GM12864 (cell line): ENCODE data around the gene OPRL1.

Source experiments
- DNase-seq: peaks from one replicate; pipeline ENCODE4 v3.0.0-alpha.2; 2011; ENCODE audit warnings: low read depth
- H3K4me3 ChIP-seq: 2 replicates; pipeline ENCODE4 v1.5.1; 2011; ENCODE audit warnings: mild to moderate bottlenecking, low read depth, low read length, control low read depth
- CTCF ChIP-seq: IDR thresholded peaks from 2 replicates; pipeline ENCODE4 v1.5.1; 2011; ENCODE audit warnings: low read depth, mild to moderate bottlenecking, moderate library complexity, low read length, control low read depth, inconsistent platforms; ENCODE audit errors: missing control alignments

OPRL1 gene

DNA sequence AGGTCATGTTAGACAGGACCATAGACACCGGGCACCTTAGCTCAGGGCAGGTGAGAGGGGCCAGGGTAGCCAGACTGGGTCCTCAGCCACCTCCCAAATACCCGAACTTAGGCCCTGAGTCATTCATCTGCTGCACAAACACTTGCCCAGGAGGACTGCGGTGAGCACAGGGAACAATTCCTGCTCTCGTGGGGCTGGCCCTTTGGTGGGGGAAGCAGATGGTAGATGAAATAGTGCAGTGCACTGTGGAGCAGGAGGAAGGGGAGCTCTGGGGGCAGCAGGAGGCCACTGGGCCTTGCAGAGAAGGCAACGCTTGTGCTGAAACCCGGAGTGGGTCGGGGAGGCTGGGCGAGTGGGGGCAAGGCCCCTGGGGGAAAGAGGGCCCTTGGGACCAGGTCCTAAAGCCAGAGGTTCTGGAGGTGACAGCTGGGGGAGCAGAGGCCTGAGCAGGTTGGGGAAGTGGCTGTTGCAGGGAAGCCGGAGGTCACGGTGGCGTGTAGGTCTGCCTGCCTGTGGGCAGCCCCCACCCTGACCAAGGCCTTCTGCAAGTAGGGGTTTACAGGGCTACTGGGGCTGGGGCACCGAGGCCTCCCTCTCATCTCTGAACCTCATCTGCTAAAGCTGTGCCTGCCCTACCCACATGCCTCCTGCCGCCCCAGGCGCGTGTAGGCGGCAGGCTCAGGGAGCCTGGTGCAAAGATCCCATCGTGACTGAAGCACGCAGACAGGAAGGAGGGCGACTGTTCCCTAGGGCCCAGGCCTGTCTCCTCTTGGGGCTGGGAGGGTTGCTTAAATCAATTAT lies 32.2 kb downstream of the OPRL1 start:
- no peak overlapping the region for H3K4me3 ChIP-seq
- TF ChIP-seq CTCF: no peak
- no peak for DNase-seq

DNA sequence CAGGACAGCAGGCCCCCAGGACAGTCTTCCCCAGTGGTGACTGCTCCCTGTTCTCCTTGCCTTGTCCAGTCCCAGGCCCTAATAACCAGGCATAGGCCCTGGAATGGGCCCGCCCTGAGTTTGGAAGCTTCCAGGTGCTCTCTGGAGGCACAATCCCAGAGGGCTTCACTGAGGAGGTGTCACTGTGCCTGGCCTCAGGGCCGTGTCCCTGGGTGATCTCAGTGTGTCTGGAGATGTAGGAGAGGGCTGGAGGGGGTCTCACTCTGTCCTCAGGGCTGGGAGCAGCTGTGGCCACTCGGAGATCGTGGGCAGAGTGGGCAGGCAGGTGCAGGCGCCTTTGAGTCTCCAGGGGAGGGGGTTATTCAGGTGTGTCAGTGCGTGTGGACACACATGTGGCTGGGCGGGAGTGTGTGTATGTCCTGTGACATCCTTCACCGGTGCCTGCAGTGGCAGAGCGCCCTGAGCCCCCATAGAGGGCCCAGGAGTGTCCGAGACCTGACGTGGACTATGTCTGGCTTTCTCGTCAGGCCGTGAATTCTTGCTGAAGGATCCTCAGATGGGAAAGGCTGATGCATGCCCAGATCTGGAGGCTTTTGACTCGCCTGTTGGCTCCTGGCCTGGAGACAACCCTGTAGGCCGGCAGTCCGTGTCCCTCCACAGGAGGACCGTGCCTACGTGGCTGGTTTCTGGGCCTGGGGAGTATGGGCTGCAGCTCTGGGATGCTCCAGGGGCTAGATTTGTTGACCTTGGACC lies 33.0 kb downstream of the OPRL1 start:
- H3K4me3 ChIP-seq: no peak overlapping the region
- DNase-seq: no peak
- no peak for TF ChIP-seq CTCF

DNA sequence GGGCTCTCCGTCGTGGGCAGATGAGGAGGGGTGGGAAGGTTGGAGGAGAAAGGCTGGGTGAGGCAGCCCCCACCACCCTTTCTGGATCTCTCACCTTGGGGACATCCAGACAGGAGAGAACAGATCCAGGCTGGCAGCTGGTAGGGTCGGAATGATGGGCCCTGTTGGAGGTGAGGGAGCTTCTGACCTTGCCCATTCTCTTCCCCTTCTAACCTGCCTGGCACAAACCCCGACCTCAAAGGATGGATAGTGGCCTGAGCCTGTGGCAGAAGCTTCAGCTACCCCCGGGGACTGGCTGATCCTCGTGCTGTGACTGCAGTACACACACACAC lies 33.5 kb downstream of the OPRL1 start:
- no peak for TF ChIP-seq CTCF
- no peak for DNase-seq
- no peak overlapping the region for H3K4me3 ChIP-seq

GRCh38 chr20:64113796-64114355 lies 34.0 kb downstream of the OPRL1 start:
- TF ChIP-seq CTCF: no peak
- DNase-seq: no peak
- H3K4me3 ChIP-seq: no peak overlapping the region

- TF ChIP-seq CTCF: no peak
- H3K4me3 ChIP-seq: no peak overlapping the region
- DNase-seq: no peak
Measured at GRCh38 chr20:64114356-64114971, 34.6 kb downstream of the OPRL1 start.

DNA sequence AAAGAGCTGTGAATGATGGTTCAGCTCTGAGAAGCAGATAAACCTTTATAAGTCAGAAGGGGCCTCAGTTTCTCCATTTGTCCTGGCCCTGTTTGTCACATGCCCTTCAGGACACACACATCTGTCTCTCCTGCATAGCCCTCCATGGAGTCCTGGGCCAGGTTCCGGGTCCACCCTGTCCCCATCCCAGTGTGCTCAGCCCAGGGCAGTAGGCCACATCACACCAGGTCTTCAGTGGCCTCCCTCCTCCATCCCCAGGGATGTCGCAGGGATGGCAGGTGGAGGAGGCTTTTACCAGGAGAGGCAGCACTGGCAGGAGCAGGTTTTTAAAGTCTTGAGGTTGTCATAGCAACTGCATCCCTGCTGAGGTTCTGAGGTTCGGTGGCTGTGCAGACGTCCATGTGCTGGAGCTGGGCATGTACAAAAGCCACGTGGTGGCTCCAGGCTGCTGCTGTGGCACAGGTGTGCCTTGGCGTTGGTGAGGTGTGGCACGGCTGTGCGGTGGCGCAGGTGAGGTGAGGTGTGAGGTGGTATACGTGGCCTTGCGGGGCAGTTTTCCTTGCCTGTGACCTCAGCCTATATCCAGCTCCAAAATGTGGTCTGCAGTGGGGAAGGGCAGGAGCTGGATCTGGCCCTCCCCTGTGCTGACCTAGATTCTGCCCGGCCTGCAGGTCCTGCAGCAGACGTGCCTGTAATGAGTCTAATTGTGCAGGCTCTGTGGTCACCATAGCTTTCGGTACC lies 35.5 kb downstream of the OPRL1 start:
- H3K4me3 ChIP-seq: no peak overlapping the region
- no peak for TF ChIP-seq CTCF
- no peak for DNase-seq
